Measurements from ENCODE around the gene PPARA. TPM values are rescaled to one million over a fixed set of nuclear protein-coding genes. Genes with fewer than 3 reads are reported as not detected.
"Not testable (repeated sequence)": the region's sequence is repeated elsewhere in the genome, so short reads cannot be mapped to it uniquely, and the experiment has no call there.

The PPARA gene
- total and polyA plus RNA-seq, 2 donors (not counting 1 experiment from before 2014, with no cell fraction given): 10.2 to 17.5 TPM

- no peak overlapping the region for H3K4me2 ChIP-seq (ENCODE audit: extremely low read depth, insufficient read depth, low read length)
- no peak overlapping the region for H3K27ac ChIP-seq (ENCODE audit: insufficient read depth, low read length)
- H3K9ac ChIP-seq (ENCODE audit: insufficient read depth, low read length): no peak overlapping the region
- no peaks in the 10 kb centered on the region for H3K9me3 ChIP-seq (ENCODE audit: control insufficient read depth, insufficient read depth, low read depth, low read length)
- DNase-seq (ENCODE audit: low read depth in 2 of 2): peak in 1 of 2 donors; percentile 43
- H2AFZ ChIP-seq (ENCODE audit: low read length): no peak overlapping the region
- H3K4me1 ChIP-seq (ENCODE audit: control insufficient read depth, extremely low read depth, insufficient read depth, low read length): no peaks in the 10 kb centered on the region
- H4K20me1 ChIP-seq (ENCODE audit: control insufficient read depth, extremely low read depth, insufficient read depth, low read length): no peaks in the 10 kb centered on the region
- TF ChIP-seq CTCF (conservative IDR thresholded peaks at IDR 0.05 in 1 of 2, IDR thresholded peaks at IDR 0.05 in 1 of 2; ENCODE audit: low read depth in 1 of 2, low read length in 2 of 2): no peak
- no peak for TF ChIP-seq EZH2 (IDR thresholded peaks at IDR 0.05; ENCODE audit: low read length, missing control alignments)
- H3K79me2 ChIP-seq (ENCODE audit: control insufficient read depth, insufficient read depth, low read length): no peaks in the 10 kb centered on the region
- H3K36me3 ChIP-seq (ENCODE audit: control insufficient read depth, insufficient read depth, low read length): peaks cover 5% of the 10 kb centered on the region
- H3K27me3 ChIP-seq (ENCODE audit: control insufficient read depth, insufficient read depth, low read length): no peaks in the 10 kb centered on the region
- no peak overlapping the region for H3K4me3 ChIP-seq (replicated peaks in 1 of 4; ENCODE audit: control extremely low read depth in 1 of 4, insufficient read depth in 1 of 4, low read depth in 3 of 4, low read length in 4 of 4)
Observed at GRCh38 chr22:46195487-46196165, 45.3 kb downstream of the PPARA start.

GRCh38 chr22:46196278-46196677 lies 46.0 kb downstream of the PPARA start:
- Histone ChIP-seq H3K36me3 (ENCODE audit: control insufficient read depth, insufficient read depth, low read length) (peaks cover 5% of the 10 kb centered on the region), H3K9me3 (ENCODE audit: control insufficient read depth, insufficient read depth, low read depth, low read length) (no peaks in the 10 kb centered on the region), H3K9ac (ENCODE audit: insufficient read depth, low read length) (no peak overlapping the region), H3K27me3 (ENCODE audit: control insufficient read depth, insufficient read depth, low read length) (no peaks in the 10 kb centered on the region), H3K4me3 (replicated peaks in 1 of 4; ENCODE audit: control extremely low read depth in 1 of 4, insufficient read depth in 1 of 4, low read depth in 3 of 4, low read length in 4 of 4) (no peak overlapping the region), H3K4me1 (ENCODE audit: control insufficient read depth, extremely low read depth, insufficient read depth, low read length) (no peaks in the 10 kb centered on the region), H3K27ac (ENCODE audit: insufficient read depth, low read length) (no peak overlapping the region), H3K79me2 (ENCODE audit: control insufficient read depth, insufficient read depth, low read length) (no peaks in the 10 kb centered on the region), H4K20me1 (ENCODE audit: control insufficient read depth, extremely low read depth, insufficient read depth, low read length) (no peaks in the 10 kb centered on the region), H2AFZ (ENCODE audit: low read length) (no peak overlapping the region), H3K4me2 (ENCODE audit: extremely low read depth, insufficient read depth, low read length) (no peak overlapping the region)
- TF ChIP-seq EZH2 (IDR thresholded peaks at IDR 0.05; ENCODE audit: low read length, missing control alignments) (no peak), CTCF (conservative IDR thresholded peaks at IDR 0.05 in 1 of 2, IDR thresholded peaks at IDR 0.05 in 1 of 2; ENCODE audit: low read depth in 1 of 2, low read length in 2 of 2) (no peak)
- DNase-seq (ENCODE audit: low read depth in 2 of 2): no peak

- no peaks in the 10 kb centered on the region for H3K27me3 ChIP-seq (ENCODE audit: control insufficient read depth, insufficient read depth, low read length)
- H3K4me3 ChIP-seq (replicated peaks in 1 of 4; ENCODE audit: control extremely low read depth in 1 of 4, insufficient read depth in 1 of 4, low read depth in 3 of 4, low read length in 4 of 4): no peak overlapping the region
- no peaks in the 10 kb centered on the region for H4K20me1 ChIP-seq (ENCODE audit: control insufficient read depth, extremely low read depth, insufficient read depth, low read length)
- no peak overlapping the region for H3K4me2 ChIP-seq (ENCODE audit: extremely low read depth, insufficient read depth, low read length)
- peaks cover 5% of the 10 kb centered on the region for H3K36me3 ChIP-seq (ENCODE audit: control insufficient read depth, insufficient read depth, low read length)
- DNase-seq (ENCODE audit: low read depth in 2 of 2): peak in 1 of 2 donors; percentile 18
- H3K27ac ChIP-seq (ENCODE audit: insufficient read depth, low read length): no peak overlapping the region
- no peaks in the 10 kb centered on the region for H3K9me3 ChIP-seq (ENCODE audit: control insufficient read depth, insufficient read depth, low read depth, low read length)
- TF ChIP-seq CTCF (conservative IDR thresholded peaks at IDR 0.05 in 1 of 2, IDR thresholded peaks at IDR 0.05 in 1 of 2; ENCODE audit: low read depth in 1 of 2, low read length in 2 of 2) (no peak), EZH2 (IDR thresholded peaks at IDR 0.05; ENCODE audit: low read length, missing control alignments) (no peak)
- no peak overlapping the region for H3K9ac ChIP-seq (ENCODE audit: insufficient read depth, low read length)
- no peaks in the 10 kb centered on the region for H3K79me2 ChIP-seq (ENCODE audit: control insufficient read depth, insufficient read depth, low read length)
- H3K4me1 ChIP-seq (ENCODE audit: control insufficient read depth, extremely low read depth, insufficient read depth, low read length): no peaks in the 10 kb centered on the region
- H2AFZ ChIP-seq (ENCODE audit: low read length): no peak overlapping the region
Observed at GRCh38 chr22:46198274-46198673, 47.9 kb downstream of the PPARA start.

- DNase-seq (ENCODE audit: low read depth in 2 of 2); H3K79me2 ChIP-seq (ENCODE audit: control insufficient read depth, insufficient read depth, low read length); H3K4me3 ChIP-seq (replicated peaks in 1 of 4; ENCODE audit: control extremely low read depth in 1 of 4, insufficient read depth in 1 of 4, low read depth in 3 of 4, low read length in 4 of 4); H4K20me1 ChIP-seq (ENCODE audit: control insufficient read depth, extremely low read depth, insufficient read depth, low read length); H3K27ac ChIP-seq (ENCODE audit: insufficient read depth, low read length); H3K9ac ChIP-seq (ENCODE audit: insufficient read depth, low read length); H2AFZ ChIP-seq (ENCODE audit: low read length); H3K9me3 ChIP-seq (ENCODE audit: control insufficient read depth, insufficient read depth, low read depth, low read length); H3K4me2 ChIP-seq (ENCODE audit: extremely low read depth, insufficient read depth, low read length); H3K4me1 ChIP-seq (ENCODE audit: control insufficient read depth, extremely low read depth, insufficient read depth, low read length); H3K27me3 ChIP-seq (ENCODE audit: control insufficient read depth, insufficient read depth, low read length); H3K36me3 ChIP-seq (ENCODE audit: control insufficient read depth, insufficient read depth, low read length): not testable (repeated sequence)
Observed at GRCh38 chr22:46198806-46199205, 48.5 kb downstream of the PPARA start.

Data from fibroblast of lung (primary cell).